Endothelial cell of umbilical vein (primary cell): ENCODE results near the gene LRCH3. TPM values are rescaled to one million over a fixed set of nuclear protein-coding genes. Genes with fewer than 3 reads are reported as not detected.

Source experiments
- BruUV-seq: library from RNA; stranded (reverse); fragments of 400-500 nt; replicated peaks from 2 replicates; lab custom pipeline; 2021; lab: Mats Ljungman, UMichigan
- CTCF ChIA-PET: fragments of 300-600, 350-600 bp; sonication (Branson Sonifier 250); formaldehyde crosslinking; loops from one replicate; lab custom pipeline; 2021; ENCODE audit warnings: antibody characterized with exemption, inconsistent platforms; lab: Charles Lee
- POLR2A ChIA-PET: fragments of 300-600, 350-600 bp; sonication (Branson Sonifier 250); formaldehyde crosslinking; loops from one replicate; lab custom pipeline; 2021; ENCODE audit warnings: antibody characterized with exemption, inconsistent platforms; lab: Charles Lee
- DNase-seq: peaks from one replicate; pipeline ENCODE4 v3.0.0-alpha.2; 2011; ENCODE audit warnings: low read depth, low spot score
- FAIRE-seq: peaks from 2 replicates; lab custom pipeline; 2011; peaks lifted over from hg19 to GRCh38; lab: Jason Lieb, UNC
- H2AFZ ChIP-seq: 2 replicates; pipeline ENCODE4 v1.6.0; 2012; ENCODE audit warnings: low read depth, low read length, control low read depth, inconsistent platforms
- H3K27ac ChIP-seq: 2 replicates; pipeline ENCODE4 v1.5.1; 2011; ENCODE audit warnings: low read depth, mild to moderate bottlenecking, control low read depth, low read length, moderate library complexity; ENCODE audit not compliant: insufficient read depth
- H3K27me3 ChIP-seq, 2 experiments: 2 replicates each; pipeline versions ENCODE4 v1.6.0 to v1.6.1; 2011; ENCODE audit warnings: low read length in 2 of 2, mixed read lengths in 1 of 2; ENCODE audit not compliant: control insufficient read depth in 2 of 2, insufficient read depth in 2 of 2
- H3K36me3 ChIP-seq, 2 experiments: 2 replicates in 1 of 2; 3 replicates in 1 of 2; pipeline ENCODE4 v1.5.1; 2011; ENCODE audit warnings: low read length in 2 of 2, mild to moderate bottlenecking in 1 of 2, moderate library complexity in 1 of 2; ENCODE audit not compliant: control insufficient read depth in 2 of 2, insufficient read depth in 2 of 2; ENCODE audit errors: extremely low read depth in 1 of 2
- H3K4me1 ChIP-seq: 3 replicates; pipeline ENCODE4 v1.5.1; 2011; ENCODE audit warnings: mild to moderate bottlenecking, low read length; ENCODE audit not compliant: control insufficient read depth, insufficient read depth; ENCODE audit errors: extremely low read depth
- H3K4me2 ChIP-seq: 2 replicates; pipeline ENCODE4 v1.6.1; 2011; ENCODE audit warnings: low read length, control low read depth, mixed read lengths; ENCODE audit not compliant: insufficient read depth
- H3K4me3 ChIP-seq, 3 experiments: fragments of 200-600 bp in 1 of 3; sonication (generic), shearing (Covaris generic) in 1 of 3; replicated peaks in 1 of 3; 2 replicates each; pipeline ENCODE4 v1.5.1; 2011 to 2016; ENCODE audit warnings: control low read depth in 3 of 3, low read length in 3 of 3, mild to moderate bottlenecking in 2 of 3, inconsistent platforms in 1 of 3, low read depth in 1 of 3, moderate library complexity in 1 of 3; ENCODE audit not compliant: insufficient read depth in 1 of 3
- H3K79me2 ChIP-seq: 2 replicates; pipeline ENCODE4 v1.6.0; 2012; ENCODE audit warnings: low read length, inconsistent platforms; ENCODE audit not compliant: control insufficient read depth, insufficient read depth
- H3K9ac ChIP-seq: replicated peaks from 2 replicates; pipeline ENCODE3; 2011; ENCODE audit warnings: low read length, control low read depth; ENCODE audit not compliant: insufficient read depth; ENCODE audit errors: extremely low read depth
- H3K9me1 ChIP-seq: replicated peaks from 3 replicates; pipeline ENCODE4 v1.6.0; 2011; ENCODE audit warnings: mild to moderate bottlenecking, low read length; ENCODE audit not compliant: control insufficient read depth, insufficient read depth; ENCODE audit errors: extremely low read depth
- H3K9me3 ChIP-seq: replicated peaks from 2 replicates; pipeline ENCODE4 v1.5.1; 2012; ENCODE audit warnings: low read length, inconsistent platforms; ENCODE audit not compliant: control insufficient read depth, insufficient read depth
- H4K20me1 ChIP-seq: replicated peaks from 2 replicates; pipeline ENCODE3; 2011; ENCODE audit warnings: mild to moderate bottlenecking, low read length; ENCODE audit not compliant: control insufficient read depth, insufficient read depth; ENCODE audit errors: extremely low read depth
- EZH2 ChIP-seq: IDR thresholded peaks from 2 replicates; pipeline ENCODE4 v1.6.1; 2012; ENCODE audit warnings: borderline replicate concordance, low read depth, mild to moderate bottlenecking, moderate library complexity, low read length, inconsistent platforms; ENCODE audit not compliant: severe bottlenecking
- FOS ChIP-seq: IDR thresholded peaks from 2 replicates; pipeline ENCODE4 v1.6.1; 2011; ENCODE audit warnings: mild to moderate bottlenecking, low read length, moderate library complexity, borderline replicate concordance; ENCODE audit not compliant: insufficient read depth
- JUN ChIP-seq: IDR thresholded peaks from 2 replicates; pipeline ENCODE4 v1.6.1; 2011; ENCODE audit warnings: borderline replicate concordance, low read depth; ENCODE audit not compliant: insufficient read length, insufficient read depth
- MYC ChIP-seq: IDR thresholded peaks from one replicate; pipeline ENCODE4 v1.6.1; 2011; ENCODE audit warnings: mild to moderate bottlenecking, low read depth, low read length
- POLR2A ChIP-seq: IDR thresholded peaks from 2 replicates; pipeline ENCODE4 v1.6.1; 2012; ENCODE audit warnings: low read depth, mild to moderate bottlenecking, control low read depth, low read length
- POLR2AphosphoS5 ChIP-seq: IDR thresholded peaks from 2 replicates; pipeline ENCODE4 v1.6.1; 2012; ENCODE audit warnings: low read depth, mild to moderate bottlenecking, control low read depth, low read length, moderate library complexity; ENCODE audit not compliant: insufficient read depth
- dilution Hi-C: fragments of 300-500 bp; cut with MboI; formaldehyde crosslinking; loops from one replicate; pipeline ENCODE4 v1.15.0; 2019; ENCODE audit warnings: low sequenced_read_pairs; ENCODE audit not compliant: extremely low pct_ligation_motif_present
- intact Hi-C: fragments of 100-400 bp; cut with micrococcal nuclease; formaldehyde crosslinking; loops from one replicate; pipeline ENCODE4 v1.10.0; 2022
- polyA plus RNA-seq, 4 experiments: library from polyadenylated mRNA; depleted of rRNA in 3 of 4; stranded (reverse) in 3 of 4; unstranded in 1 of 4; fragments of >200 nt; gene quantifications; 2 replicates each; pipeline versions ENCODE4 v1.2.1 to v1.2.3, GENCODE V29; 2011 to 2012; ENCODE audit warnings: missing spikeins in 1 of 4
- total RNA-seq: library from RNA; stranded (reverse); gene quantifications from 2 replicates; pipeline ENCODE4 v1.2.3, GENCODE V29; 2021
- TF ChIP-seq, protein P1 (sequence below): IDR thresholded peaks from 2 replicates; pipeline ENCODE4 v1.6.1; 2011; ENCODE audit not compliant: insufficient read depth, insufficient read length
- TF ChIP-seq, protein P2 (sequence below), 2 donors: IDR thresholded peaks; 1 replicate in 1 of 2; 2 replicates in 1 of 2; pipeline ENCODE4 v1.5.1; 2011; ENCODE audit warnings: low read length in 2 of 2, mild to moderate bottlenecking in 2 of 2, moderate library complexity in 2 of 2, control low read depth in 1 of 2, inconsistent platforms in 1 of 2, low read depth in 1 of 2; ENCODE audit not compliant: insufficient read depth in 1 of 2; ENCODE audit errors: extremely low read depth in 1 of 2

Gene LRCH3
- total and polyA plus RNA-seq, 2 donors (not counting 3 experiments of a cell fraction or from before 2014, with no cell fraction given) = 43.9 to 60.3 TPM

DNA sequence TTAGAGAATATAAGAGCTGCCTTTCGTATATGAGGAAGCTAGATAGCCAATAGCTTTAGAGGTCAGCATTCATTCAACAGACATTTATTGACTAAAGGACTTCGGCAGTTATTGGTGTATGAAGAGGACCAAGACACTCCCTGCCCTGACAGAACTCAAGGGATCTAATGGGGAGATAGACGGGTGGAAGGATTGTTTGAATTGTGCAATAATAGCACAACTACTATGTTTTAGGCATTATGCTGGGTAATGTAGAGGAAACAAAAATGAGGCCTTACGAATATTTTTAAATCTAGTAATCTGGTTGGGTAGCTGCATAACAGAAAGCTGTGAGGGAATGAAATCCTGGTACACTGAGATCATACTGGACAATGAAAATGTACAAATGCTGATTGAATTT lies 5.0 kb downstream of the LRCH3 start:
- Histone ChIP-seq H2AFZ (no peak overlapping the region), H3K4me1 (peaks cover 14% of the 10 kb centered on the region), H3K36me3 (no peaks in the 10 kb centered on the region), H3K9me1 (no peaks in the 10 kb centered on the region), H3K9ac (no peak overlapping the region), H4K20me1 (peaks cover 6% of the 10 kb centered on the region), H3K9me3 (no peaks in the 10 kb centered on the region), H3K4me3 (no peak overlapping the region), H3K4me2 (no peak overlapping the region), H3K27ac (no peak overlapping the region), H3K79me2 (peaks cover 90% of the 10 kb centered on the region), H3K27me3 (no peaks in the 10 kb centered on the region)
- ChIA-PET CTCF (no interaction called here), POLR2A (no interaction called here)
- dilution Hi-C loops = no loop called here
- DNase-seq (no peak), FAIRE-seq (no peak)
- intact Hi-C loops = no loop called here
- TF ChIP-seq, protein P1, sequence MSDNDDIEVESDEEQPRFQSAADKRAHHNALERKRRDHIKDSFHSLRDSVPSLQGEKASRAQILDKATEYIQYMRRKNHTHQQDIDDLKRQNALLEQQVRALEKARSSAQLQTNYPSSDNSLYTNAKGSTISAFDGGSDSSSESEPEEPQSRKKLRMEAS = no peak
- no peak for TF ChIP-seq JUN
- no peak for TF ChIP-seq POLR2A
- TF ChIP-seq MYC = no peak
- no peak for TF ChIP-seq POLR2AphosphoS5
- TF ChIP-seq, protein P2, sequence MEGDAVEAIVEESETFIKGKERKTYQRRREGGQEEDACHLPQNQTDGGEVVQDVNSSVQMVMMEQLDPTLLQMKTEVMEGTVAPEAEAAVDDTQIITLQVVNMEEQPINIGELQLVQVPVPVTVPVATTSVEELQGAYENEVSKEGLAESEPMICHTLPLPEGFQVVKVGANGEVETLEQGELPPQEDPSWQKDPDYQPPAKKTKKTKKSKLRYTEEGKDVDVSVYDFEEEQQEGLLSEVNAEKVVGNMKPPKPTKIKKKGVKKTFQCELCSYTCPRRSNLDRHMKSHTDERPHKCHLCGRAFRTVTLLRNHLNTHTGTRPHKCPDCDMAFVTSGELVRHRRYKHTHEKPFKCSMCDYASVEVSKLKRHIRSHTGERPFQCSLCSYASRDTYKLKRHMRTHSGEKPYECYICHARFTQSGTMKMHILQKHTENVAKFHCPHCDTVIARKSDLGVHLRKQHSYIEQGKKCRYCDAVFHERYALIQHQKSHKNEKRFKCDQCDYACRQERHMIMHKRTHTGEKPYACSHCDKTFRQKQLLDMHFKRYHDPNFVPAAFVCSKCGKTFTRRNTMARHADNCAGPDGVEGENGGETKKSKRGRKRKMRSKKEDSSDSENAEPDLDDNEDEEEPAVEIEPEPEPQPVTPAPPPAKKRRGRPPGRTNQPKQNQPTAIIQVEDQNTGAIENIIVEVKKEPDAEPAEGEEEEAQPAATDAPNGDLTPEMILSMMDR (IDR thresholded peaks at IDR 0.05; ENCODE audit: extremely low read depth in 1 of 2, insufficient read depth in 1 of 2, low read depth in 1 of 2, low read length in 2 of 2) = no peak
- TF ChIP-seq EZH2 = no peak
- TF ChIP-seq FOS = no peak
- BruUV-seq = no TSS peak
